ENCODE results near the gene RYK.
A peak's percentile ranks its signal among the peaks of the same experiment; 100 is the strongest.

Gene RYK

DNA sequence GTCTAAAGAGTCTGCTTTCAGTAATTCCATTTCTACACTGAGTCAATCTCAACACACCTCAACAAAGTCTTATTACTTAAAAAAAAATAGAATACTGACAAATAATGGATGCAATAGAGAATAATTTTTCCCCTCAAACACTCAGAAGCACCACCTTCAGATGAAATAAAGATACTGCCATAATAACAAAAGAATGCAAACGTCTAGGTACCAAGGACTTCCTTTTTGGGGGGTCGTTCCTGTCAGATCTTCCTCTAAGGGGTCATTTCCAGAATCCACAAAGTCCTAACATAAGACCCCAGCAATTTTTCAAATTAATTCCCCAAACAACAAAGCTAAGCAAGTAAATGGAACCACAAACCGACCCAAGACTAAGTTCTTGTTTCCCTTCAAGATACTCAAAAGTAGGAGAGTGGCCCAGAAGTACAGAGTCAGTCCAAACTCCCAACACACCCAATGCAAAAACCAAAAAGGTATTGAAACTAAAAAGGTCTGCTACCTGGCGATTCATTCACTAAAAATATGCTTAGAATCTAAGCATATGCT, 1.3 kb downstream of the RYK start:
- no peak for TF ChIP-seq CTCF (IDR thresholded peaks at IDR 0.05; ENCODE audit: insufficient read depth, low read depth, low read length, missing control alignments)
- H3K4me3 ChIP-seq (ENCODE audit: low read depth, low read length) = peak overlapping the region; percentile 59
- no peak for DNase-seq (ENCODE audit: low read depth)

DNA sequence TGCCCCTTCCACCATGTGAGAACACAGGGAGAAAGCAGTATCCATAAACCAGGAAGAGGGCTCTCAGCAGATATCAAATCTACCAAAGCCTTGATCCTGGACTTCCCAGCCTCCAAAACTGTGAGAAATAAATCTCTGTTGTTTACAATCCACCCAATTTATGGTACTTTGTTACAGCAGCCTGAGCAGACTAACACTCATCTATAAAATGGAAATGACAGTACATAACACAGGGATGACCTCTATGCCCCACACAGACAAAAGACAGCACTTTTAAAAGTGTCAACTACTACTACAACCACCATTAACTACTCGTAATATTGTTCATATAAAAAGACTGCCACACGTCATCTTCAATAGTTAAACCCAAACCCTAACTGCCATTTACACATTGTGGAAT, 5.7 kb downstream of the RYK start:
- H3K4me3 ChIP-seq (ENCODE audit: low read depth, low read length) = no peak overlapping the region
- no peak for DNase-seq (ENCODE audit: low read depth)
- TF ChIP-seq CTCF (IDR thresholded peaks at IDR 0.05; ENCODE audit: insufficient read depth, low read depth, low read length, missing control alignments) = no peak

- no peak for DNase-seq (ENCODE audit: low read depth)
- H3K4me3 ChIP-seq (ENCODE audit: low read depth, low read length) = no peak overlapping the region
- no peak for TF ChIP-seq CTCF (IDR thresholded peaks at IDR 0.05; ENCODE audit: insufficient read depth, low read depth, low read length, missing control alignments)
Measured at GRCh38 chr3:134242649-134243617, 7.7 kb downstream of the RYK start.

GRCh38 chr3:134239538-134239937, 11.1 kb downstream of the RYK start:
- peak; percentile 36 for DNase-seq (ENCODE audit: low read depth)
- no peak for TF ChIP-seq CTCF (IDR thresholded peaks at IDR 0.05; ENCODE audit: insufficient read depth, low read depth, low read length, missing control alignments)
- H3K4me3 ChIP-seq (ENCODE audit: low read depth, low read length) = no peak overlapping the region

DNA sequence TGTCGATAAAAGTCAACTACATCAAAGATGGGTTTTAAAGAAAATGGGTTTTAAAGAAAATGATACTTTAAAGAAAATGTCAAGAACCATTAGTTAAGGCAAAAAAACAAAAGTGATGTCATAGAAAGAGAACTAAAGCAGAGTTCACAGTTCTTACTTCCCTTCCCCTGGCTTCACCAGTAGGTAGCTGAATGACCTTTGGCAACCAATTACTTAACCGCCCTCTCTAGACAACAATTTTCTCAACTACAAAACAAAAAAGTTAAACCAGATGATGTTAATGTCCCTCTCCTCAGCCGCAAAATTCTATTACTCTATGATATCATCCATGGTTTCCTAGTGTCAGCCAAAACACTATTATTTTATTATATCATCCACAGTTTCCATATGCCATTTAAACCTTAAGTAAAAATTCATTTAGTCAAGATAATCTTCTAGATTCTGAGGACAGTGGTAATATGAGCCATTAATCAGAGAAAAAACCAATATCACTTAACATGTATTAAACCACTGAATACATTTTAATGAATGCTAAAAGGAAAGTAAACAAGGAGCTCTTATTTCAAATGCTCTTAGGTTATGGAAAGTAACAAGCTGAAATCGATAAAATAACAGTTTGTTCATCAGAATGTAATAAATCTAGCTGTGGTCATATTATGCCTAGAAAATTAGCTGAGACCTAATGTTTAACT, 13.1 kb downstream of the RYK start:
- no peak overlapping the region for H3K4me3 ChIP-seq (ENCODE audit: low read depth, low read length)
- TF ChIP-seq CTCF (IDR thresholded peaks at IDR 0.05; ENCODE audit: insufficient read depth, low read depth, low read length, missing control alignments) = no peak
- DNase-seq (ENCODE audit: low read depth) = no peak

GRCh38 chr3:134236505-134237170, 14.0 kb downstream of the RYK start:
- H3K4me3 ChIP-seq (ENCODE audit: low read depth, low read length) = no peak overlapping the region
- peak; percentile 33 for DNase-seq (ENCODE audit: low read depth)
- no peak for TF ChIP-seq CTCF (IDR thresholded peaks at IDR 0.05; ENCODE audit: insufficient read depth, low read depth, low read length, missing control alignments)

All from GM12865 (cell line).